Astrocyte (in vitro differentiated cells and primary cell): Measurements from ENCODE around the gene PRSS38. TPM values are rescaled to one million over a fixed set of nuclear protein-coding genes. Genes with fewer than 3 reads are reported as not detected.

Experiments
- DNase-seq: peaks from one replicate; pipeline ENCODE4 v3.0.0-alpha.2; 2010; ENCODE audit warnings: low read depth
- FAIRE-seq: peaks from 2 replicates; lab custom pipeline; 2011; peaks lifted over from hg19 to GRCh38; lab: Jason Lieb, UNC
- H2AFZ ChIP-seq: 2 replicates; pipeline ENCODE4 v1.6.0; 2012; ENCODE audit warnings: low read depth, low read length, inconsistent platforms
- H3K27ac ChIP-seq: 2 replicates; pipeline ENCODE4 v1.5.1; 2011; ENCODE audit warnings: low read depth, low read length, inconsistent platforms
- H3K27me3 ChIP-seq: 2 replicates; pipeline ENCODE4 v1.6.0; 2011; ENCODE audit warnings: low read length, inconsistent platforms; ENCODE audit not compliant: insufficient read depth
- H3K36me3 ChIP-seq: 2 replicates; pipeline ENCODE4 v1.5.1; 2011; ENCODE audit warnings: low read length, inconsistent platforms; ENCODE audit not compliant: insufficient read depth
- H3K4me1 ChIP-seq: 2 replicates; pipeline ENCODE4 v1.5.1; 2011; ENCODE audit warnings: low read length, inconsistent platforms; ENCODE audit not compliant: insufficient read depth
- H3K4me2 ChIP-seq: 2 replicates; pipeline ENCODE4 v1.6.0; 2012; ENCODE audit warnings: low read length, inconsistent platforms
- H3K4me3 ChIP-seq: 2 replicates; pipeline ENCODE4 v1.5.1; 2011; ENCODE audit warnings: low read depth, mild to moderate bottlenecking, low read length, inconsistent platforms; ENCODE audit not compliant: insufficient read depth
- H3K79me2 ChIP-seq: 2 replicates; pipeline ENCODE4 v1.6.0; 2012; ENCODE audit warnings: mild to moderate bottlenecking, low read length, inconsistent platforms; ENCODE audit not compliant: insufficient read depth
- H3K9ac ChIP-seq: 2 replicates; pipeline ENCODE4 v1.6.0; 2012; ENCODE audit warnings: mild to moderate bottlenecking, low read length, inconsistent platforms
- H3K9me3 ChIP-seq: 2 replicates; pipeline ENCODE4 v1.5.1; 2012; ENCODE audit warnings: low read depth, mild to moderate bottlenecking, low read length, inconsistent platforms; ENCODE audit not compliant: insufficient read depth
- H4K20me1 ChIP-seq: 2 replicates; pipeline ENCODE4 v1.6.0; 2012; ENCODE audit warnings: low read length, inconsistent platforms; ENCODE audit not compliant: insufficient read depth
- H3K27ac Mint-ChIP-seq: one replicate; pipeline ENCODE4 v1.8.0; 2021; ENCODE audit warnings: mild to moderate bottlenecking, mixed read lengths; ENCODE audit not compliant: unreplicated experiment
- H3K27me3 Mint-ChIP-seq: one replicate; pipeline ENCODE4 v1.8.0; 2021; ENCODE audit warnings: low read depth, mixed read lengths; ENCODE audit not compliant: unreplicated experiment
- H3K36me3 Mint-ChIP-seq: one replicate; pipeline ENCODE4 v1.8.0; 2021; ENCODE audit warnings: low read depth, mixed read lengths; ENCODE audit not compliant: unreplicated experiment
- H3K4me1 Mint-ChIP-seq: one replicate; pipeline ENCODE4 v1.8.0; 2021; ENCODE audit warnings: low read depth, mixed read lengths; ENCODE audit not compliant: unreplicated experiment
- H3K4me3 Mint-ChIP-seq: one replicate; pipeline ENCODE4 v1.8.0; 2021; ENCODE audit warnings: mild to moderate bottlenecking, moderate library complexity, mixed read lengths; ENCODE audit not compliant: unreplicated experiment
- H3K9me3 Mint-ChIP-seq: one replicate; pipeline ENCODE4 v1.8.0; 2021; ENCODE audit warnings: mild to moderate bottlenecking, mixed read lengths; ENCODE audit not compliant: unreplicated experiment
- EZH2 ChIP-seq: IDR thresholded peaks from 2 replicates; pipeline ENCODE4 v1.6.1; 2012; ENCODE audit warnings: mild to moderate bottlenecking, low read length, inconsistent platforms; ENCODE audit not compliant: insufficient read depth
- total RNA-seq: library from RNA; stranded (reverse); gene quantifications from 2 replicates; pipeline ENCODE4 v1.2.1, GENCODE V29; 2021
- TF ChIP-seq, protein P1 (sequence below): IDR thresholded peaks from 2 replicates; pipeline ENCODE4 v1.5.1; 2011; ENCODE audit warnings: low read depth, mild to moderate bottlenecking, inconsistent platforms, low read length, moderate library complexity; ENCODE audit not compliant: insufficient read depth

PRSS38 gene
- total RNA-seq, 1 donor from 2014 or later, result not detected

DNA sequence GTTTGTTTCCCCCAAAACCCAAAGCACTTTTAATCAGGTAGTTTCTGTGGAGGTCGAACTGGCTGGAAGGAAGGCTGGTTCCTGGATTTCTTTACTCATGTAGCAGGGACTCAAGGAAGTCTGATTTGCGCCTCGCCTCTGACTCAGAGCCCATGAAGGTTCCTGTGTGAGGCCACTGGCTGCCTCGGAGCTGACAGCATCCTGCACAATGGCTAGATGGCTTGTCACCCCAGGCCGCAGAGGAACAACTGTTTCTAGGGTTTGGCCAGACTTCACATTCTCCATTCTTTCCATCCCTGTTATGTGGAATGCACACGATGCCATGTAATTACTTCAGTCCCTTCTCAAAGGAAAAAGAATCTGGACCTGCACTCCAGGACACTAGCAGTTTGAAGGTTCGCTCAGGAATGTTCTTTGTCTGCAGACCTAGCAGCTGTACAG is 39.1 kb upstream of the PRSS38 start:
- Mint-ChIP-seq H3K36me3 (peaks cover 9% of the 10 kb centered on the region), H3K4me1 (peaks cover 24% of the 10 kb centered on the region), H3K4me3 (peak overlapping the region; percentile 52), H3K27me3 (no peaks in the 10 kb centered on the region), H3K9me3 (no peaks in the 10 kb centered on the region), H3K27ac (peak overlapping the region; percentile 90)
- Histone ChIP-seq H3K9ac (peak overlapping the region; percentile 66), H3K9me3 (no peaks in the 10 kb centered on the region), H3K79me2 (no peaks in the 10 kb centered on the region), H2AFZ (no peak overlapping the region), H3K27me3 (no peaks in the 10 kb centered on the region), H3K4me2 (peak overlapping the region; percentile 60), H3K36me3 (peaks cover 5% of the 10 kb centered on the region), H3K4me3 (no peak overlapping the region), H3K4me1 (peaks cover 55% of the 10 kb centered on the region), H4K20me1 (no peaks in the 10 kb centered on the region), H3K27ac (peak overlapping the region; percentile 89)
- DNase-seq (peak; percentile 96), FAIRE-seq (peak; percentile 97)
- no peak for TF ChIP-seq EZH2
- TF ChIP-seq, protein P1, sequence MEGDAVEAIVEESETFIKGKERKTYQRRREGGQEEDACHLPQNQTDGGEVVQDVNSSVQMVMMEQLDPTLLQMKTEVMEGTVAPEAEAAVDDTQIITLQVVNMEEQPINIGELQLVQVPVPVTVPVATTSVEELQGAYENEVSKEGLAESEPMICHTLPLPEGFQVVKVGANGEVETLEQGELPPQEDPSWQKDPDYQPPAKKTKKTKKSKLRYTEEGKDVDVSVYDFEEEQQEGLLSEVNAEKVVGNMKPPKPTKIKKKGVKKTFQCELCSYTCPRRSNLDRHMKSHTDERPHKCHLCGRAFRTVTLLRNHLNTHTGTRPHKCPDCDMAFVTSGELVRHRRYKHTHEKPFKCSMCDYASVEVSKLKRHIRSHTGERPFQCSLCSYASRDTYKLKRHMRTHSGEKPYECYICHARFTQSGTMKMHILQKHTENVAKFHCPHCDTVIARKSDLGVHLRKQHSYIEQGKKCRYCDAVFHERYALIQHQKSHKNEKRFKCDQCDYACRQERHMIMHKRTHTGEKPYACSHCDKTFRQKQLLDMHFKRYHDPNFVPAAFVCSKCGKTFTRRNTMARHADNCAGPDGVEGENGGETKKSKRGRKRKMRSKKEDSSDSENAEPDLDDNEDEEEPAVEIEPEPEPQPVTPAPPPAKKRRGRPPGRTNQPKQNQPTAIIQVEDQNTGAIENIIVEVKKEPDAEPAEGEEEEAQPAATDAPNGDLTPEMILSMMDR, result no peak

DNA sequence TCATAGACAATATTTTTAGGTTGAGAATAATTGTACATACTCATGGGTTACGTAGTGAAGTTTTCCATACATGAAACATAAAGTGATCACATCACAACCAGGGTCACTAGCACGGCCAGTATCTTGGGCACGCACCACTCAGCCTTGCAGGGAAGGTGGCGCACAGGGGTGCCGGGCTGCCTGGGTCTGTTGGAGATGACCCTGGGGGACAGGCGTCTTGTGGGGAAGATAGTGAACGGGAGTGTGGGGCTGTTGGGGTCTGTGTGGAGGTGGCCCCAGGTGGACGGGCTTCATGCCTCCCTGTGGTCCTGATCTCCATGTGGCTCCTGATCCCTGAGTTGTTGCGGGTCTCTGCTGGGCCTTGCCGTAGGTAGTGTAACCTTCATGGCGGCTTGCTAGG is 38.3 kb upstream of the PRSS38 start:
- Mint-ChIP-seq H3K27me3 (no peaks in the 10 kb centered on the region), H3K36me3 (peaks cover 6% of the 10 kb centered on the region), H3K9me3 (no peaks in the 10 kb centered on the region), H3K27ac (peak overlapping the region; percentile 86), H3K4me1 (peaks cover 24% of the 10 kb centered on the region), H3K4me3 (no peak overlapping the region)
- FAIRE-seq (no peak), DNase-seq (no peak)
- Histone ChIP-seq H4K20me1 (no peaks in the 10 kb centered on the region), H3K9ac (no peak overlapping the region), H3K27ac (peak overlapping the region; percentile 9), H3K4me1 (peaks cover 55% of the 10 kb centered on the region), H2AFZ (no peak overlapping the region), H3K4me3 (no peak overlapping the region), H3K4me2 (no peak overlapping the region), H3K36me3 (peaks cover 5% of the 10 kb centered on the region), H3K79me2 (no peaks in the 10 kb centered on the region), H3K27me3 (no peaks in the 10 kb centered on the region), H3K9me3 (no peaks in the 10 kb centered on the region)
- TF ChIP-seq, protein P1, result no peak
- no peak for TF ChIP-seq EZH2

DNA sequence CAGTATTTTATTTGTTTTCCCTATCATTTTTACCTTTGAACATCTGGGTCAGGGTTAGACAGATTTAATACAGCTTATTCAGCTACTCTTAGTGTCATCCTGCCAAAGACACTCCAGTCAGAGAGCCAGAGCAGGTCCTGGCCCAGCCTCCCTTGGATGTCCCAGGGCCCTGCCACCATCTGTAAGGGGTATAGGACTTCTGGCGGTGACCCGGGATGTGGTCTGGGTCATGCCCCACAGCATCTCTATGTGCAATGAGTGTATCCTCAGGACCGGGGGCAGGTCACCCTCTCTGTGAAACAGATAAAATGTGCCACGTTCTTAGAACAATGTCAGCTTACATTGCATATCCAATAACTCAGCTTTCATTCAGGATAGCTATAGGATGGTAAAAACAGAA is 37.8 kb upstream of the PRSS38 start:
- TF ChIP-seq, protein P1, result no peak
- TF ChIP-seq EZH2, result no peak
- no peaks in the 10 kb centered on the region for H3K27me3 ChIP-seq
- no peaks in the 10 kb centered on the region for H4K20me1 ChIP-seq
- Mint-ChIP-seq H3K4me1 (peaks cover 24% of the 10 kb centered on the region), H3K9me3 (no peaks in the 10 kb centered on the region), H3K27me3 (no peaks in the 10 kb centered on the region), H3K27ac (no peak overlapping the region), H3K4me3 (no peak overlapping the region), H3K36me3 (peaks cover 2% of the 10 kb centered on the region)
- peaks cover under 1% of the 10 kb centered on the region for H3K36me3 ChIP-seq
- DNase-seq (no peak), FAIRE-seq (no peak)
- H3K4me2 ChIP-seq, result no peak overlapping the region
- H3K4me1 ChIP-seq, result peaks cover 55% of the 10 kb centered on the region
- no peak overlapping the region for H2AFZ ChIP-seq
- no peaks in the 10 kb centered on the region for H3K79me2 ChIP-seq
- H3K27ac ChIP-seq, result no peak overlapping the region
- no peak overlapping the region for H3K9ac ChIP-seq
- no peak overlapping the region for H3K4me3 ChIP-seq
- H3K9me3 ChIP-seq, result no peaks in the 10 kb centered on the region
